ENCODE data around the gene PLCH1. TPM values are rescaled to one million over a fixed set of nuclear protein-coding genes. Genes with fewer than 3 reads are reported as not detected.

The PLCH1 gene
- total RNA-seq, 1 experiment from 2014 or later = 3.8 TPM

GRCh38 chr3:155362808-155363689, 381.8 kb downstream of the PLCH1 start:
- ChIA-PET RAD21 (ENCODE audit: low non-redundant PET in 1 of 2, low total read pairs in 2 of 2, uncharacterized antibody in 2 of 2, unreplicated experiment in 2 of 2) (no interaction called here), CTCF (no interaction called here), POLR2A (no interaction called here)
- H3K27me3 ChIP-seq (ENCODE audit: insufficient read depth, low read length) = no peaks in the 10 kb centered on the region
- H3K9me2 ChIP-seq (ENCODE audit: insufficient read depth) = no peaks in the 10 kb centered on the region; the same call in 1 of the 2 replicates
- no peaks in the 10 kb centered on the region for H3K4me1 ChIP-seq (ENCODE audit: control insufficient read depth in 1 of 2, insufficient read depth in 2 of 2, low read length in 2 of 2)
- H2AFZ ChIP-seq (ENCODE audit: low read depth, low read length, poor library complexity, severe bottlenecking) = no peak overlapping the region
- no peaks in the 10 kb centered on the region for H3K9me3 ChIP-seq (ENCODE audit: control insufficient read depth in 1 of 2, insufficient read depth in 1 of 2, low read depth in 1 of 2, low read length in 2 of 2)
- no peak overlapping the region for H3K27ac ChIP-seq (ENCODE audit: low read depth, low read length)
- no peak overlapping the region for H3K4me3 ChIP-seq (replicated peaks in 1 of 2; ENCODE audit: low read depth in 1 of 2, low read length in 2 of 2)
- no peaks in the 10 kb centered on the region for H4K20me1 ChIP-seq (ENCODE audit: insufficient read depth)
- H3K9ac ChIP-seq (ENCODE audit: low read length) = no peak overlapping the region
- DNase-seq (ENCODE audit: low read depth, low spot score) (no peak), ATAC-seq (no peak)
- no peaks in the 10 kb centered on the region for H3K79me2 ChIP-seq (ENCODE audit: insufficient read depth, low read length)
- intact Hi-C loops (cut with micrococcal nuclease) = no loop called here
- no peak overlapping the region for H3K4me2 ChIP-seq (ENCODE audit: low read length)
- TF ChIP-seq YY1 (IDR thresholded peaks at IDR 0.05; ENCODE audit: extremely low read depth, insufficient replicate concordance, low read depth, low read length) = no peak
- TF ChIP-seq SP1 (IDR thresholded peaks at IDR 0.05; ENCODE audit: low read depth) = no peak
- TF ChIP-seq ZNF274 (IDR thresholded peaks at IDR 0.05; ENCODE audit: low read depth, low read length) = no peak
- TF ChIP-seq SRF (IDR thresholded peaks at IDR 0.05; ENCODE audit: low read depth) = no peak
- no peak for TF ChIP-seq SIN3A (IDR thresholded peaks at IDR 0.05; ENCODE audit: low read depth)
- TF ChIP-seq CTCF (IDR thresholded peaks at IDR 0.05 in 2 of 3, conservative IDR thresholded peaks at IDR 0.05 in 1 of 3; ENCODE audit: borderline replicate concordance in 1 of 3, insufficient read depth in 1 of 3, low read depth in 2 of 3, low read length in 2 of 3) = no peak
- BruUV-seq (replicated peaks) = no TSS peak
- no peaks in the 10 kb centered on the region for H3K36me3 ChIP-seq (ENCODE audit: control insufficient read depth in 1 of 2, insufficient read depth in 2 of 2, low read length in 2 of 2)

GRCh38 chr3:155360281-155360680, 384.6 kb downstream of the PLCH1 start:
- Histone ChIP-seq H4K20me1 (ENCODE audit: insufficient read depth) (no peaks in the 10 kb centered on the region), H3K4me1 (ENCODE audit: control insufficient read depth in 1 of 2, insufficient read depth in 2 of 2, low read length in 2 of 2) (no peaks in the 10 kb centered on the region), H3K9me2 (ENCODE audit: insufficient read depth) (no peaks in the 10 kb centered on the region), H3K79me2 (ENCODE audit: insufficient read depth, low read length) (no peaks in the 10 kb centered on the region), H3K9ac (ENCODE audit: low read length) (no peak overlapping the region), H3K9me3 (ENCODE audit: control insufficient read depth in 1 of 2, insufficient read depth in 1 of 2, low read depth in 1 of 2, low read length in 2 of 2) (no peaks in the 10 kb centered on the region), H3K36me3 (ENCODE audit: control insufficient read depth in 1 of 2, insufficient read depth in 2 of 2, low read length in 2 of 2) (no peaks in the 10 kb centered on the region), H3K4me3 (replicated peaks in 1 of 2; ENCODE audit: low read depth in 1 of 2, low read length in 2 of 2) (no peak overlapping the region), H3K27ac (ENCODE audit: low read depth, low read length) (no peak overlapping the region), H2AFZ (ENCODE audit: low read depth, low read length, poor library complexity, severe bottlenecking) (no peak overlapping the region), H3K4me2 (ENCODE audit: low read length) (no peak overlapping the region), H3K27me3 (ENCODE audit: insufficient read depth, low read length) (no peaks in the 10 kb centered on the region)
- ChIA-PET POLR2A (no interaction called here), RAD21 (ENCODE audit: low non-redundant PET in 1 of 2, low total read pairs in 2 of 2, uncharacterized antibody in 2 of 2, unreplicated experiment in 2 of 2) (no interaction called here), CTCF (no interaction called here)
- DNase-seq (ENCODE audit: low read depth, low spot score) (no peak), ATAC-seq (no peak)
- intact Hi-C loops (cut with micrococcal nuclease) = no loop called here
- TF ChIP-seq SRF (IDR thresholded peaks at IDR 0.05; ENCODE audit: low read depth) (no peak), MAX (IDR thresholded peaks at IDR 0.05) (no peak), ZNF274 (IDR thresholded peaks at IDR 0.05; ENCODE audit: low read depth, low read length) (no peak), EZH2phosphoT487 (IDR thresholded peaks at IDR 0.05; ENCODE audit: borderline replicate concordance) (no peak), ZFX (IDR thresholded peaks at IDR 0.05) (no peak), SIN3A (IDR thresholded peaks at IDR 0.05; ENCODE audit: low read depth) (no peak), RAD21 (IDR thresholded peaks at IDR 0.05; ENCODE audit: low read depth) (no peak), TCF7L2 (IDR thresholded peaks at IDR 0.05; ENCODE audit: borderline replicate concordance, extremely low read depth, insufficient read depth, insufficient read length) (no peak), EZH2 (IDR thresholded peaks at IDR 0.05) (no peak), POLR2A (IDR thresholded peaks at IDR 0.05; ENCODE audit: borderline replicate concordance, extremely low read depth, insufficient read depth, insufficient read length) (no peak)
- BruUV-seq (replicated peaks) = no TSS peak
